GM12801 (cell line): ENCODE results near the gene LDLRAD4.

Experiments used
- CTCF ChIP-seq: IDR thresholded peaks from one replicate; pipeline ENCODE4 v1.5.1; 2011; ENCODE audit warnings: control low read depth; ENCODE audit not compliant: insufficient read length; ENCODE audit errors: extremely low read depth

LDLRAD4 gene

GRCh38 chr18:13443552-13443951, 225.0 kb downstream of the LDLRAD4 start:
- no peak for TF ChIP-seq CTCF

- no peak for TF ChIP-seq CTCF
Measured at GRCh38 chr18:13444430-13445240, 226.1 kb downstream of the LDLRAD4 start.

GRCh38 chr18:13445241-13445897, 226.8 kb downstream of the LDLRAD4 start:
- TF ChIP-seq CTCF: no peak

- no peak for TF ChIP-seq CTCF
Measured at GRCh38 chr18:13446024-13446423, 227.5 kb downstream of the LDLRAD4 start.

DNA sequence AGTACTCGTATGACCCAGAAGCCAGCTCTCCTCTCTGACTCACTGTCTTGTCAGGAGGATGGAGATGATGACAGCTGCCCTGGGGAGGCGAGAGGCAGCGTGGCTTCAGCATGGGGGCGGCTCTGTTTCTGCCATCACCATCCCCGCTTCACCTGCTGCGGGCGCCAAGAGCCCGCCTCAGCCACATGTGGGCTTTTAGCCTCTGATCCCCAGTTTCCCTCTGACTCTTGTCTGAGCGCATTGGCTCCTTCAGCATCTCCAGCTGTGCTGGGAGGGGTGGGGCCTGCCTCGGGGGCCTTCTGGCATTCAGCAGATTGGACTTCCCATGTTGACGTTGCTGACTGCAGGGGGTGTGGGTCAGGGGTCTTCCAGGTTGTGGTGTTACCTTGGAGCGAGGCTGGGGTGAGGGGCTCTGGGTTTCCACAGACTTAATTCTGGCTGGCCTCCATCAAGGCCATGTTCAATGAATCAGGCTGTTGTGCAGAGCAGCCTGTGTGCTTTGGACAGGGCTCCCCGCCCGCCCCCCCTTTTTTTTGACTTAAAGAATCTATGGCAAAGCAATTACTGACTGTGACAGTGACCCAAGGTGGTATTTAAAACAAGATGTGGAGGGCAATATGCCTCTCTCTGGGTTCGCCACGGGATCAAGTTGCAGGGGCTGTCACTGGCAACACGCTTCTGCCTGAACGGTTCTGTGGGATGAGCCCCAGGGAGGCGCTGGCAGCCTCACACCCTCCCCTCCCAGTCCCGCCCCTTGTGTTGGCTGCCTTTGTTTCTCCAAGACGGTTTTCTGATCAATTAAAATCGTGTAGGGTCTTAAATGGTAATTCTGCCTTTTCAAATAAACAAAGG, 228.3 kb downstream of the LDLRAD4 start:
- no peak for TF ChIP-seq CTCF

- TF ChIP-seq CTCF: no peak
Measured at GRCh38 chr18:13447621-13448334, 229.2 kb downstream of the LDLRAD4 start.
